Measurements from ENCODE around the gene SCAANT1. TPM values are rescaled to one million over a fixed set of nuclear protein-coding genes. Genes with fewer than 3 reads are reported as not detected.

Gene SCAANT1
- polyA plus RNA-seq, 10 donors, result 0.53 to 2.1 (median 1.0) TPM; not detected in 5

- DNase-seq, result no peak
Measured at GRCh38 chr3:63934041-63934866, 22.1 kb upstream of the SCAANT1 start.

GRCh38 chr3:63933459-63933858 lies 21.3 kb upstream of the SCAANT1 start:
- DNase-seq, result no peak

GRCh38 chr3:63932509-63933212 lies 20.5 kb upstream of the SCAANT1 start:
- no peak for DNase-seq

- DNase-seq, result no peak
Measured at GRCh38 chr3:63931290-63931689, 19.1 kb upstream of the SCAANT1 start.

GRCh38 chr3:63927422-63928280 lies 15.5 kb upstream of the SCAANT1 start:
- DNase-seq, result no peak

- DNase-seq, result no peak
Measured at GRCh38 chr3:63926309-63926708, 14.1 kb upstream of the SCAANT1 start.

- no peak for DNase-seq
Measured at GRCh38 chr3:63922491-63923199, 10.5 kb upstream of the SCAANT1 start.

- no peak for DNase-seq
Measured at GRCh38 chr3:63921741-63922482, 9.7 kb upstream of the SCAANT1 start.

- no peak for DNase-seq
Measured at GRCh38 chr3:63920001-63920400, 7.8 kb upstream of the SCAANT1 start.

- DNase-seq, result no peak
Measured at GRCh38 chr3:63918321-63918720, 6.1 kb upstream of the SCAANT1 start.

- peak in 1 of 3 donors; percentile 29 for DNase-seq
Measured at GRCh38 chr3:63914312-63914711, 2.1 kb upstream of the SCAANT1 start.

GRCh38 chr3:63912768-63913588 lies 795 bp upstream of the SCAANT1 start:
- DNase-seq, result peak in 2 of 3 donors; percentile 54 to 83

GRCh38 chr3:63911509-63911872 lies 692 bp downstream of the SCAANT1 start:
- no peak for DNase-seq

- no peak for DNase-seq
Measured at GRCh38 chr3:63910891-63911290, 1.3 kb downstream of the SCAANT1 start.

GRCh38 chr3:63910001-63910400 lies 2.2 kb downstream of the SCAANT1 start:
- DNase-seq, result no peak

GRCh38 chr3:63909431-63909830 lies 2.8 kb downstream of the SCAANT1 start:
- DNase-seq, result no peak

- DNase-seq, result no peak
Measured at GRCh38 chr3:63908776-63909175, 3.4 kb downstream of the SCAANT1 start.

- peak in 1 of 3 donors; percentile 32 for DNase-seq
Measured at GRCh38 chr3:63908081-63908736, 4.0 kb downstream of the SCAANT1 start.

Measured in muscle of back (tissue), 11 donors.